ENCODE measurements around the gene MALL. TPM values are rescaled to one million over a fixed set of nuclear protein-coding genes. Genes with fewer than 3 reads are reported as not detected.

Gene MALL
- total RNA-seq, 2 experiments from 2014 or later: not detected

DNA sequence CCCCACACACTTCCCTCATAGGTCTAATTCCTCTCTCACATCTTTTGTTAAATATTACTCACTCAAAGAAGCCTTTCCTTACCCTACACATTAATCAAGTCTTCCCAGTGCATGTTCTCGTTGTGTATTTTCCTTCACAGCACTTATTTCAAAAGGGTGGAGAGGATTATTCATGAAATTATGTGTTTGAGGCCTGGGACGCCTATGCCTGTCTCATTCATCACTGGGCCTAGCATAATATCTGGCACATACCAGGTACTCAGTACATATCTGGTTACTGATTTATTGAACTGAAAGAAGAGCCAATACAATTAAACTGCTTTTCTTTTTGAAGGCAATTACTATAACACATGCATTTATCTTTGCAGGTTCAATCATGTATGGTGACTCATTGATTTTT, 15.1 kb upstream of the MALL start:
- ATAC-seq (ENCODE audit: poor library complexity) (no peak), DNase-seq (no peak)
- peaks cover 5% of the 10 kb centered on the region for H3K36me3 Mint-ChIP-seq (ENCODE audit: low read depth)
- no peak overlapping the region for H3K27ac Mint-ChIP-seq
- H3K9me3 ChIP-seq (ENCODE audit: control insufficient read depth in 1 of 2, insufficient read depth in 1 of 2, low read length in 2 of 2): peaks cover 6 to 17% of the 10 kb centered on the region in 2 experiments
- H3K4me1 Mint-ChIP-seq (ENCODE audit: low read depth): no peaks in the 10 kb centered on the region
- H3K4me3 Mint-ChIP-seq: no peak overlapping the region
- H3K36me3 ChIP-seq (ENCODE audit: insufficient read depth, low read length): no peaks in the 10 kb centered on the region
- H3K4me3 ChIP-seq (ENCODE audit: low read length): no peak overlapping the region
- ChIA-PET POLR2A (no interaction called here), CTCF (no interaction called here)
- H3K4me1 ChIP-seq (ENCODE audit: insufficient read depth, low read length): no peaks in the 10 kb centered on the region
- H3K27me3 Mint-ChIP-seq: no peaks in the 10 kb centered on the region
- intact Hi-C loops (cut with DNase I, micrococcal nuclease): no loop called here
- peaks cover 13% of the 10 kb centered on the region for H3K9me3 Mint-ChIP-seq
- TF ChIP-seq, protein P1, sequence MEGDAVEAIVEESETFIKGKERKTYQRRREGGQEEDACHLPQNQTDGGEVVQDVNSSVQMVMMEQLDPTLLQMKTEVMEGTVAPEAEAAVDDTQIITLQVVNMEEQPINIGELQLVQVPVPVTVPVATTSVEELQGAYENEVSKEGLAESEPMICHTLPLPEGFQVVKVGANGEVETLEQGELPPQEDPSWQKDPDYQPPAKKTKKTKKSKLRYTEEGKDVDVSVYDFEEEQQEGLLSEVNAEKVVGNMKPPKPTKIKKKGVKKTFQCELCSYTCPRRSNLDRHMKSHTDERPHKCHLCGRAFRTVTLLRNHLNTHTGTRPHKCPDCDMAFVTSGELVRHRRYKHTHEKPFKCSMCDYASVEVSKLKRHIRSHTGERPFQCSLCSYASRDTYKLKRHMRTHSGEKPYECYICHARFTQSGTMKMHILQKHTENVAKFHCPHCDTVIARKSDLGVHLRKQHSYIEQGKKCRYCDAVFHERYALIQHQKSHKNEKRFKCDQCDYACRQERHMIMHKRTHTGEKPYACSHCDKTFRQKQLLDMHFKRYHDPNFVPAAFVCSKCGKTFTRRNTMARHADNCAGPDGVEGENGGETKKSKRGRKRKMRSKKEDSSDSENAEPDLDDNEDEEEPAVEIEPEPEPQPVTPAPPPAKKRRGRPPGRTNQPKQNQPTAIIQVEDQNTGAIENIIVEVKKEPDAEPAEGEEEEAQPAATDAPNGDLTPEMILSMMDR (IDR thresholded peaks at IDR 0.05): no peak
- H3K27ac ChIP-seq (ENCODE audit: low read depth in 1 of 2, low read length in 2 of 2): no peak overlapping the region
- no peaks in the 10 kb centered on the region for H3K27me3 ChIP-seq (ENCODE audit: control insufficient read depth in 1 of 2, insufficient read depth in 2 of 2, low read length in 2 of 2)

DNA sequence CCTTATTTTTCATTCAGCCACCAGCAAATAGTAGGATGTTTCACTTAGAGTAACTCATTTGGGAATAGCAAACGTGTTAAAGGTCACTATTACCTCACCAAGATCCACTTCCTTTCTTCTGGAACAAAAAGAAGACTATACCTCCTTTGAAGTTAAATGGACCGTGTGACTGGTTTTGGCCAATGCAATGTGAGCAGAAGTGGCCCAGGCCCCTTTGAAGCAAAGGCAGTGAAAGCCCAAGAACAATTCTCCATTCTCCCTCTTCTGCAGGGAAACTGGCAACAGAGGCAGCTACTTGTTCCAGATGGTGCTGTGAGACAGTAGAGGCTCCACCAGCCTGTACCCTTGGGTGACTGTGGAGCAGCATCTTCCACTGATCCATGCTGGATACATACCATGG, 11.3 kb upstream of the MALL start:
- intact Hi-C loops (cut with DNase I, micrococcal nuclease): no loop called here
- H3K4me3 ChIP-seq (ENCODE audit: low read length): no peak overlapping the region
- no peaks in the 10 kb centered on the region for H3K27me3 ChIP-seq (ENCODE audit: control insufficient read depth in 1 of 2, insufficient read depth in 2 of 2, low read length in 2 of 2)
- Mint-ChIP-seq H3K27me3 (no peaks in the 10 kb centered on the region), H3K4me1 (ENCODE audit: low read depth) (no peaks in the 10 kb centered on the region), H3K27ac (no peak overlapping the region), H3K36me3 (ENCODE audit: low read depth) (no peaks in the 10 kb centered on the region), H3K4me3 (no peak overlapping the region), H3K9me3 (no peaks in the 10 kb centered on the region)
- DNase-seq (no peak), ATAC-seq (ENCODE audit: poor library complexity) (no peak)
- H3K4me1 ChIP-seq (ENCODE audit: insufficient read depth, low read length): no peaks in the 10 kb centered on the region
- H3K27ac ChIP-seq (ENCODE audit: low read depth in 1 of 2, low read length in 2 of 2): no peak overlapping the region
- CTCF ChIA-PET: no interaction called here
- H3K36me3 ChIP-seq (ENCODE audit: insufficient read depth, low read length): no peaks in the 10 kb centered on the region
- POLR2A ChIA-PET: no interaction called here
- H3K9me3 ChIP-seq (ENCODE audit: control insufficient read depth in 1 of 2, insufficient read depth in 1 of 2, low read length in 2 of 2): no peaks in the 10 kb centered on the region
- TF ChIP-seq, protein P1 (IDR thresholded peaks at IDR 0.05): no peak

DNA sequence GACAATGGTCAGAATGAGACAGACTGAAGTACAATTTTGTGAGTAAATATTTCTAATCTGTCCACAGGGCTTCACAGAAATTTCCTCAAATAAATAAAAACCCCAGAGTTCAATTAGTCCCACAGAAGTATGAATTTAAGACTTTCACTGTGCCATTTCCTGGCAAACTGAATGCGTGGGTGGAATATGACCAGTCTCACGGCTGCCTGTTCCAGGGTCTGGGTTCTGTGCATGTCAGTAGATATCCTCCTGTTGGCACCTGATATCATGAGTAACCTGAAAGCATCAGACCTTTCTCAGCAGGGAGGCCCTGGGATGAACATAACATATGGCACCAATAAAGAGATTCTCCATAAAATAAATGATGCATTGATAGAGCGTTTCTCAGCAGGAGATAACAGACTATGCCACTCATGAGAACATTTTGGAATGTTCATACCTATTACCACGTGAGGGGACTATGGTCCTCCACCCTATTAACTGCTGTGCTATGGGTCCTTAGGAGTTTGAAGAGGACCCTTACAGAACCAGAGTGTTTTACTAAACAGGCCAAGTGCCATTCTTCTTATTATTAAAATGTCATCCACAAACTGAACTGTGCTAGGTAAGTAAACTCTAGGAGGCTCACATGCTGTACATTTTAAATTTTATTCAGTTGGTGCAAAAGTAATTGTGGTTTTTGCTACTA, 10.6 kb upstream of the MALL start:
- TF ChIP-seq, protein P1 (IDR thresholded peaks at IDR 0.05): no peak
- Histone ChIP-seq H3K36me3 (ENCODE audit: insufficient read depth, low read length) (no peaks in the 10 kb centered on the region), H3K9me3 (ENCODE audit: control insufficient read depth in 1 of 2, insufficient read depth in 1 of 2, low read length in 2 of 2) (no peaks in the 10 kb centered on the region), H3K4me3 (ENCODE audit: low read length) (no peak overlapping the region), H3K27ac (ENCODE audit: low read depth in 1 of 2, low read length in 2 of 2) (no peak overlapping the region), H3K4me1 (ENCODE audit: insufficient read depth, low read length) (no peaks in the 10 kb centered on the region), H3K27me3 (ENCODE audit: control insufficient read depth in 1 of 2, insufficient read depth in 2 of 2, low read length in 2 of 2) (no peaks in the 10 kb centered on the region)
- no peaks in the 10 kb centered on the region for H3K27me3 Mint-ChIP-seq
- no peaks in the 10 kb centered on the region for H3K36me3 Mint-ChIP-seq (ENCODE audit: low read depth)
- ATAC-seq (ENCODE audit: poor library complexity) (no peak), DNase-seq (no peak)
- no peak overlapping the region for H3K27ac Mint-ChIP-seq
- no peak overlapping the region for H3K4me3 Mint-ChIP-seq
- CTCF ChIA-PET: no interaction called here
- intact Hi-C loops (cut with DNase I, micrococcal nuclease): no loop called here
- no peaks in the 10 kb centered on the region for H3K4me1 Mint-ChIP-seq (ENCODE audit: low read depth)
- POLR2A ChIA-PET: no interaction called here
- no peaks in the 10 kb centered on the region for H3K9me3 Mint-ChIP-seq
